ENCODE results near the gene GPR18.

Gene GPR18

DNA sequence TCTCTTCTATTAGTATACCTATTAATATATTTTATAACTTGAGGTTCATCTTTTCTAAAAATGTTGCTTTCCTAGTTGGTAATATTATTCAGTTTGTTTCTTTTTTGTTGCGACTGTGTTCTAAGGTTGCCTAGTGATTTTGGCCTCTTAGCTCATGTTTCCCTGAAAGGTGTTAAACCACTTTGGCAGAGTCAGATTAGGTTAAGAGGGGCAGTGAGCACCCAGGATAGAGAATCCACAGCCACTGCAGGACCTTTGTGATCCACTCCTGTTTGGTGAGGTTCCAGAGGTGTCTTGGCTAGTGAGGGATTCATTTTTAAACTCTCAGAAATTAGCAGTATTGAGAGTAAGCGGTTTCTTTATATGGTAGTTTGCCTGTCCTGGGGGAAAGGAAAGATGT, 14.9 kb upstream of the GPR18 start:
- Histone ChIP-seq H3K79me1 (ENCODE audit: low read depth, low read length) (peaks cover 3% of the 10 kb centered on the region), H3K9me3 (replicated peaks in 1 of 2; ENCODE audit: control insufficient read depth in 2 of 2, insufficient read depth in 1 of 2, low read depth in 1 of 2, low read length in 2 of 2) (peaks cover 4 to 6% of the 10 kb centered on the region in 2 donors), H2BK5ac (ENCODE audit: low read length) (no peak overlapping the region), H3K18ac (ENCODE audit: low read length) (no peak overlapping the region), H3K4me2 (ENCODE audit: insufficient read depth, low read length, poor library complexity, severe bottlenecking) (no peak overlapping the region), H2AFZ (ENCODE audit: low read length) (no peak overlapping the region), H3K4me1 (ENCODE audit: control insufficient read depth in 2 of 2, insufficient read depth in 1 of 2, low read depth in 1 of 2, low read length in 2 of 2) (peaks cover 0 to 3% of the 10 kb centered on the region in 2 donors), H3K14ac (ENCODE audit: low read length) (no peak overlapping the region), H4K8ac (ENCODE audit: low read depth, low read length) (no peak overlapping the region), H2BK12ac (ENCODE audit: low read length) (no peak overlapping the region), H3K27ac (replicated peaks; ENCODE audit: low read length) (no peak overlapping the region), H4K91ac (ENCODE audit: low read depth, low read length, poor library complexity) (no peak overlapping the region), H2BK120ac (ENCODE audit: low read depth, low read length) (no peak overlapping the region), H3K36me3 (replicated peaks in 1 of 2; ENCODE audit: control insufficient read depth in 2 of 2, insufficient read depth in 2 of 2, low read length in 2 of 2) (peaks cover 3 to 10% of the 10 kb centered on the region in 2 donors), H2AK5ac (ENCODE audit: low read depth, low read length) (no peak overlapping the region), H3K4ac (ENCODE audit: low read length) (no peak overlapping the region), H3K27me3 (ENCODE audit: control insufficient read depth in 3 of 3, insufficient read depth in 3 of 3, low read depth in 1 of 3, low read length in 3 of 3) (no peaks in the 10 kb centered on the region), H3K23ac (ENCODE audit: low read depth, low read length, poor library complexity) (no peak overlapping the region), H3K4me3 (ENCODE audit: low read length in 2 of 2) (no peak overlapping the region), H3K9ac (ENCODE audit: low read depth, low read length, poor library complexity) (no peak overlapping the region), H2BK15ac (ENCODE audit: low read length) (no peak overlapping the region)
- no CpG with 5 or more reads among the region's 2 CpGs for WGBS, 2 donors (ENCODE audit: extremely low coverage in 2 of 2, insufficient read length in 2 of 2, insufficient replicate concordance in 1 of 2)
- DNase-seq (ENCODE audit: low spot score) = no peak

DNA sequence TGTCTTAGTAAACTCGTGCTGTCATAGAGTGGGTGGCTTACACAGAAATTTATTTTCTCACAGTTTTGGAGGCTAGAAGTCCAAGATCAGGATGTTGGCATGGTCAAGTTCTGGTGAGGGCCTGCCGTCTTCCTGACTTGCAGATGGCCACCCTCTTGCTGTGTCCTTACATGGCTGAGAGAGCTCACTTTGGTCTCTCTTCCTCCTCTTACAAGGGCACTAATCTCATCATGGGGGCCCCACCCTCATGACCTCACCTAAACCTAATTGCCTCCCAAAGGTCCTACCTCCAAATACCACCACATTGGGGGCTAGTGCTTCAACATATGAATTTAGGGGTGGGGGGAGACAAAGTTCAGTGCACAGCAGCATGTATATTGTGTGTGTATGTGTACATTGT, 14.3 kb upstream of the GPR18 start:
- no peak overlapping the region for H3K4ac ChIP-seq (ENCODE audit: low read length)
- H2BK12ac ChIP-seq (ENCODE audit: low read length) = no peak overlapping the region
- H2BK120ac ChIP-seq (ENCODE audit: low read depth, low read length) = no peak overlapping the region
- no peak overlapping the region for H3K9ac ChIP-seq (ENCODE audit: low read depth, low read length, poor library complexity)
- H4K91ac ChIP-seq (ENCODE audit: low read depth, low read length, poor library complexity) = no peak overlapping the region
- H2AFZ ChIP-seq (ENCODE audit: low read length) = no peak overlapping the region
- peak overlapping the region; percentile 26 for H4K8ac ChIP-seq (ENCODE audit: low read depth, low read length)
- no peaks in the 10 kb centered on the region for H3K27me3 ChIP-seq (ENCODE audit: control insufficient read depth in 3 of 3, insufficient read depth in 3 of 3, low read depth in 1 of 3, low read length in 3 of 3)
- H3K18ac ChIP-seq (ENCODE audit: low read length) = no peak overlapping the region
- H3K14ac ChIP-seq (ENCODE audit: low read length) = no peak overlapping the region
- H3K4me2 ChIP-seq (ENCODE audit: insufficient read depth, low read length, poor library complexity, severe bottlenecking) = no peak overlapping the region
- no peak overlapping the region for H2BK5ac ChIP-seq (ENCODE audit: low read length)
- H3K36me3 ChIP-seq (replicated peaks in 1 of 2; ENCODE audit: control insufficient read depth in 2 of 2, insufficient read depth in 2 of 2, low read length in 2 of 2) = peaks cover 7 to 14% of the 10 kb centered on the region in 2 donors
- H3K23ac ChIP-seq (ENCODE audit: low read depth, low read length, poor library complexity) = no peak overlapping the region
- peaks cover 3% of the 10 kb centered on the region for H3K79me1 ChIP-seq (ENCODE audit: low read depth, low read length)
- no peak overlapping the region for H2AK5ac ChIP-seq (ENCODE audit: low read depth, low read length)
- H2BK15ac ChIP-seq (ENCODE audit: low read length) = no peak overlapping the region
- H3K4me1 ChIP-seq (ENCODE audit: control insufficient read depth in 2 of 2, insufficient read depth in 1 of 2, low read depth in 1 of 2, low read length in 2 of 2) = no peaks in the 10 kb centered on the region
- DNase-seq (ENCODE audit: low spot score) = no peak
- no peak overlapping the region for H3K27ac ChIP-seq (replicated peaks; ENCODE audit: low read length)
- no CpG with 5 or more reads among the region's 2 CpGs for WGBS, 2 donors (ENCODE audit: extremely low coverage in 2 of 2, insufficient read length in 2 of 2, insufficient replicate concordance in 1 of 2)
- peaks cover 4 to 6% of the 10 kb centered on the region in 2 donors for H3K9me3 ChIP-seq (replicated peaks in 1 of 2; ENCODE audit: control insufficient read depth in 2 of 2, insufficient read depth in 1 of 2, low read depth in 1 of 2, low read length in 2 of 2)
- no peak overlapping the region for H3K4me3 ChIP-seq (ENCODE audit: low read length in 2 of 2)

DNA sequence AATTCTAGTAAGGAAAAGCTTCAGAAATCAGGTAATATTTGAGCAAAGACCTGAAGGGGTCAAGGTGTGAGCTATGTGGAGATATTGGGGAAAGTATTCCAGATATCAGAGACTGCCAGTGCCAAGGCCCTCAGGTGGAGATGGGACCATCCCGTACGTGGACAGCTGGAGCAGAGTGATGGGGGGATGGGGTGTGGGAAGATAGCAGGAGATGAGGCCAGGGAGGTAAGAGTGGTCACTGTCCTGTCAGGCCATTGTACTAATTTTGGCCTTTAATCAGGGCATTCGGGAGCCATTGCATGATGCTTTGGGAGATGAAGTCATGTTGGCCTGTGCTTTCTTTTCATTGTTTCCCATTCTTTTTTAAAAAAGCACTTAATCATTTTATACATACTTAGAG, 13.1 kb upstream of the GPR18 start:
- H3K4me3 ChIP-seq (ENCODE audit: low read length in 2 of 2) = no peak overlapping the region
- no peaks in the 10 kb centered on the region for H3K4me1 ChIP-seq (ENCODE audit: control insufficient read depth in 2 of 2, insufficient read depth in 1 of 2, low read depth in 1 of 2, low read length in 2 of 2)
- H3K79me1 ChIP-seq (ENCODE audit: low read depth, low read length) = peaks cover 3% of the 10 kb centered on the region
- H2AFZ ChIP-seq (ENCODE audit: low read length) = no peak overlapping the region
- H3K9ac ChIP-seq (ENCODE audit: low read depth, low read length, poor library complexity) = no peak overlapping the region
- H3K9me3 ChIP-seq (replicated peaks in 1 of 2; ENCODE audit: control insufficient read depth in 2 of 2, insufficient read depth in 1 of 2, low read depth in 1 of 2, low read length in 2 of 2) = peaks cover 4 to 6% of the 10 kb centered on the region in 2 donors
- H2AK5ac ChIP-seq (ENCODE audit: low read depth, low read length) = no peak overlapping the region
- H4K91ac ChIP-seq (ENCODE audit: low read depth, low read length, poor library complexity) = no peak overlapping the region
- H2BK12ac ChIP-seq (ENCODE audit: low read length) = no peak overlapping the region
- H3K18ac ChIP-seq (ENCODE audit: low read length) = no peak overlapping the region
- H3K4me2 ChIP-seq (ENCODE audit: insufficient read depth, low read length, poor library complexity, severe bottlenecking) = no peak overlapping the region
- no peak overlapping the region for H3K27ac ChIP-seq (replicated peaks; ENCODE audit: low read length)
- no peak overlapping the region for H4K8ac ChIP-seq (ENCODE audit: low read depth, low read length)
- peaks cover 7 to 14% of the 10 kb centered on the region in 2 donors for H3K36me3 ChIP-seq (replicated peaks in 1 of 2; ENCODE audit: control insufficient read depth in 2 of 2, insufficient read depth in 2 of 2, low read length in 2 of 2)
- H3K14ac ChIP-seq (ENCODE audit: low read length) = no peak overlapping the region
- H2BK5ac ChIP-seq (ENCODE audit: low read length) = no peak overlapping the region
- no peak overlapping the region for H2BK15ac ChIP-seq (ENCODE audit: low read length)
- WGBS, 2 donors (ENCODE audit: extremely low coverage in 2 of 2, insufficient read length in 2 of 2, insufficient replicate concordance in 1 of 2) = no CpG with 5 or more reads among the region's 3 CpGs
- H3K27me3 ChIP-seq (ENCODE audit: control insufficient read depth in 3 of 3, insufficient read depth in 3 of 3, low read depth in 1 of 3, low read length in 3 of 3) = no peaks in the 10 kb centered on the region
- H3K4ac ChIP-seq (ENCODE audit: low read length) = no peak overlapping the region
- no peak overlapping the region for H2BK120ac ChIP-seq (ENCODE audit: low read depth, low read length)
- no peak overlapping the region for H3K23ac ChIP-seq (ENCODE audit: low read depth, low read length, poor library complexity)
- DNase-seq (ENCODE audit: low spot score) = no peak

DNA sequence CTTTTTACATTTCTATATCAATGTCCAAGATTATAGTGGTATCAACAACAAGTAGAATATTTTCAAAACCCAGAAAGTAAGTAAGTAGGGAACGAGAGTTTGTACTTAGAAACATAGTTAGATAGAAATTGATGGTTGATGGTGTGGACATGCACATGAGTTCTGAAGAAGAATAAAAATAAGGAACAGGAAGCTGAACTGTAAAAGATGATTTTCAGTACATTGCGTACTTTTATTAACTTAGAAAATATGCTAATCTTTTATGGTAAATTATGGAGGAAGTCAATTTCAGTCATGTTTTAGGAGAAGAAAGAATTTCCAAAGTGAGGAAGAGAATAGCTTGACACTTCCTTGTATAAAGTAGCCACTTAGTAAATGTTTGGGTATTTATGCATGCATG, 12.3 kb upstream of the GPR18 start:
- H3K4ac ChIP-seq (ENCODE audit: low read length) = no peak overlapping the region
- H3K14ac ChIP-seq (ENCODE audit: low read length) = no peak overlapping the region
- peaks cover 3% of the 10 kb centered on the region for H3K79me1 ChIP-seq (ENCODE audit: low read depth, low read length)
- H3K23ac ChIP-seq (ENCODE audit: low read depth, low read length, poor library complexity) = no peak overlapping the region
- H3K18ac ChIP-seq (ENCODE audit: low read length) = no peak overlapping the region
- no peak overlapping the region for H4K91ac ChIP-seq (ENCODE audit: low read depth, low read length, poor library complexity)
- no peak overlapping the region for H2AFZ ChIP-seq (ENCODE audit: low read length)
- no peak overlapping the region for H3K9ac ChIP-seq (ENCODE audit: low read depth, low read length, poor library complexity)
- WGBS, 2 donors (ENCODE audit: extremely low coverage in 2 of 2, insufficient read length in 2 of 2, insufficient replicate concordance in 1 of 2) = no CpG with 5 or more reads among the region's 2 CpGs
- H2BK120ac ChIP-seq (ENCODE audit: low read depth, low read length) = no peak overlapping the region
- peaks cover 0 to under 1% of the 10 kb centered on the region in 2 donors for H3K4me1 ChIP-seq (ENCODE audit: control insufficient read depth in 2 of 2, insufficient read depth in 1 of 2, low read depth in 1 of 2, low read length in 2 of 2)
- H3K4me3 ChIP-seq (ENCODE audit: low read length in 2 of 2) = no peak overlapping the region
- no peaks in the 10 kb centered on the region for H3K27me3 ChIP-seq (ENCODE audit: control insufficient read depth in 3 of 3, insufficient read depth in 3 of 3, low read depth in 1 of 3, low read length in 3 of 3)
- DNase-seq (ENCODE audit: low spot score) = no peak
- H3K27ac ChIP-seq (replicated peaks; ENCODE audit: low read length) = no peak overlapping the region
- peaks cover 7 to 10% of the 10 kb centered on the region in 2 donors for H3K36me3 ChIP-seq (replicated peaks in 1 of 2; ENCODE audit: control insufficient read depth in 2 of 2, insufficient read depth in 2 of 2, low read length in 2 of 2)
- H3K9me3 ChIP-seq (replicated peaks in 1 of 2; ENCODE audit: control insufficient read depth in 2 of 2, insufficient read depth in 1 of 2, low read depth in 1 of 2, low read length in 2 of 2) = peaks cover 4 to 6% of the 10 kb centered on the region in 2 donors
- no peak overlapping the region for H2BK12ac ChIP-seq (ENCODE audit: low read length)
- no peak overlapping the region for H2BK15ac ChIP-seq (ENCODE audit: low read length)
- no peak overlapping the region for H2BK5ac ChIP-seq (ENCODE audit: low read length)
- no peak overlapping the region for H4K8ac ChIP-seq (ENCODE audit: low read depth, low read length)
- no peak overlapping the region for H3K4me2 ChIP-seq (ENCODE audit: insufficient read depth, low read length, poor library complexity, severe bottlenecking)
- H2AK5ac ChIP-seq (ENCODE audit: low read depth, low read length) = no peak overlapping the region

All from neuronal stem cell (in vitro differentiated cells).